ENCODE data around the gene NRBP1. TPM values are rescaled to one million over a fixed set of nuclear protein-coding genes. Genes with fewer than 3 reads are reported as not detected.

Gene NRBP1
- total and polyA plus RNA-seq, 9 of the 15 experiments (the other 6 are each of a cell fraction or from before 2014, with no cell fraction given) = 2.9 to 84.5 (median 36.9) TPM

DNA sequence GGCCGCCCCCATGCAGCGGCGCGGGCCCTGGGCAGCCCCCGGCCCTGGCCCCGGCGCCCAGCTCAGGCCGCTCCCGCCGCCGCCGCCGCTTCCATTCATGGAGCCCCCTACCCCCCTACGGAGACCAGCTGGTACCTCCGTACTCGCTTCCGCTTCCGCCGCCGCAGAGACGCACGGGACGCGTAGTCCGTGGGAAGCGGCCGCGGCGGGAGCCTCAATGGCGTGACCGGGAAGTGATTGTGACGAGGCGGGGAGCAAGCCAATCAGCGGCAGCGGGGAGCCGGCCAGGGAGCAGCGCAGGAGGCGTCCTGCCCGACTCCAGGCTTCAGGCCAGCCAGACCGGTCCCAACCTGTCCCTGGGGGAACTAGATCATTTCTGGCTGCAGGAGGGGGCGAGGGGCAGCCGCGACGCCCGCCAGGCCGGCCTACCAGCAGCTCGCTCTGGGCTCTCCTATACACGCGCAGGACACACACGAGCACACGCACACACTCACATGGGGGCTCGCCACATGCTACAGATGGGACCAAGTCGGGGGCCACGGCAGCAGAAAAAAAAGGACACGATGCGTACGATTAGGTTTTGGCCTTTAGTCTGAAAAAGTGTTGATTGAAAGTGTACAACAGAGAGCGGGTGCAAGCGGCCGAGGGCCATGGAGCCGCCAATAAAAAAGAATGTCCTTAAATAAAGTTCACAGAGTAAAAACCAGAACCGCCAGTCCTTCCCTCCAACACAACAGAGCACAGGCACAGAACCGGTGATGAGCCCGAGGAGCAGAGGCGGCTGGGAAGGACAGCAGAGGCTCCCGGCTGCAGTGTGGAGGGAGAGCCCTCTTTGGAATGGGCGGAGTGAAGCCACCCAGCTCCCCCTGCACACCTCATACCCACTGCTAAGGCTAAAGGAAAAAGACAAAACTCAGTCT, 47.5 kb upstream of the NRBP1 start, which contains the start of gene ZNF513 (continued):
- TF ChIP-seq, protein P1, sequence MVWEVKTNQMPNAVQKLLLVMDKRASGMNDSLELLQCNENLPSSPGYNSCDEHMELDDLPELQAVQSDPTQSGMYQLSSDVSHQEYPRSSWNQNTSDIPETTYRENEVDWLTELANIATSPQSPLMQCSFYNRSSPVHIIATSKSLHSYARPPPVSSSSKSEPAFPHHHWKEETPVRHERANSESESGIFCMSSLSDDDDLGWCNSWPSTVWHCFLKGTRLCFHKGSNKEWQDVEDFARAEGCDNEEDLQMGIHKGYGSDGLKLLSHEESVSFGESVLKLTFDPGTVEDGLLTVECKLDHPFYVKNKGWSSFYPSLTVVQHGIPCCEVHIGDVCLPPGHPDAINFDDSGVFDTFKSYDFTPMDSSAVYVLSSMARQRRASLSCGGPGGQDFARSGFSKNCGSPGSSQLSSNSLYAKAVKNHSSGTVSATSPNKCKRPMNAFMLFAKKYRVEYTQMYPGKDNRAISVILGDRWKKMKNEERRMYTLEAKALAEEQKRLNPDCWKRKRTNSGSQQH (CRISPR knock-in tag; IDR thresholded peaks at IDR 0.05) = 0 out of 2 replicates have a peak, but pooled peaks have one; percentile 59
- TF ChIP-seq TOE1 (IDR thresholded peaks at IDR 0.05; ENCODE audit: borderline replicate concordance) (peak; percentile 38; the same call in 1 of the 2 replicates), TOE1 (CRISPR knock-in tag; IDR thresholded peaks at IDR 0.05; ENCODE audit: borderline replicate concordance, low read depth) (no peak), NCOR1 (IDR thresholded peaks at IDR 0.05) (no peak), CREBBP (IDR thresholded peaks at IDR 0.05; ENCODE audit: low read depth, low read length) (no peak), ZNF384 (IDR thresholded peaks at IDR 0.05; ENCODE audit: low read depth, low read length) (no peak), ZBED1 (IDR thresholded peaks at IDR 0.05) (0 out of 2 replicates have a peak, but pooled peaks have one; percentile 68), ZC3H8 (IDR thresholded peaks at IDR 0.05) (no peak), RAD51 (IDR thresholded peaks at IDR 0.05; ENCODE audit: borderline replicate concordance, low read depth) (no peak), HDGF (IDR thresholded peaks at IDR 0.05) (peak; percentile 94), TAF9B (IDR thresholded peaks at IDR 0.05; ENCODE audit: partially characterized antibody) (no peak), POLR2AphosphoS5 (IDR thresholded peaks at IDR 0.05; ENCODE audit: control insufficient read depth, insufficient read depth, low read depth, low read length) (peak; percentile 85), MEIS2 (IDR thresholded peaks at IDR 0.05; ENCODE audit: partially characterized antibody) (no peak), CXXC5 (CRISPR knock-in tag; IDR thresholded peaks at IDR 0.05) (peak; percentile 94), SREBF1 (IDR thresholded peaks at IDR 0.05; ENCODE audit: borderline replicate concordance, low read depth, low read length) (peak; percentile 95), PHF21A (IDR thresholded peaks at IDR 0.05; ENCODE audit: borderline replicate concordance, low read depth) (no peak), FOXJ3 (CRISPR knock-in tag; IDR thresholded peaks at IDR 0.05) (no peak), SMAD3 (CRISPR knock-in tag; conservative IDR thresholded peaks at IDR 0.05) (no peak; the same call in 1 of the 2 replicates), PTBP1 (IDR thresholded peaks at IDR 0.05; ENCODE audit: low read depth, low read length) (no peak), DPF2 (IDR thresholded peaks at IDR 0.05) (peak; percentile 58)
- TF ChIP-seq, protein P2, sequence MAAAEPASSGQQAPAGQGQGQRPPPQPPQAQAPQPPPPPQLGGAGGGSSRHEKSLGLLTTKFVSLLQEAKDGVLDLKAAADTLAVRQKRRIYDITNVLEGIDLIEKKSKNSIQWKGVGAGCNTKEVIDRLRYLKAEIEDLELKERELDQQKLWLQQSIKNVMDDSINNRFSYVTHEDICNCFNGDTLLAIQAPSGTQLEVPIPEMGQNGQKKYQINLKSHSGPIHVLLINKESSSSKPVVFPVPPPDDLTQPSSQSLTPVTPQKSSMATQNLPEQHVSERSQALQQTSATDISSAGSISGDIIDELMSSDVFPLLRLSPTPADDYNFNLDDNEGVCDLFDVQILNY (CRISPR knock-in tag; IDR thresholded peaks at IDR 0.05) = no peak
- TF ChIP-seq, protein P3, sequence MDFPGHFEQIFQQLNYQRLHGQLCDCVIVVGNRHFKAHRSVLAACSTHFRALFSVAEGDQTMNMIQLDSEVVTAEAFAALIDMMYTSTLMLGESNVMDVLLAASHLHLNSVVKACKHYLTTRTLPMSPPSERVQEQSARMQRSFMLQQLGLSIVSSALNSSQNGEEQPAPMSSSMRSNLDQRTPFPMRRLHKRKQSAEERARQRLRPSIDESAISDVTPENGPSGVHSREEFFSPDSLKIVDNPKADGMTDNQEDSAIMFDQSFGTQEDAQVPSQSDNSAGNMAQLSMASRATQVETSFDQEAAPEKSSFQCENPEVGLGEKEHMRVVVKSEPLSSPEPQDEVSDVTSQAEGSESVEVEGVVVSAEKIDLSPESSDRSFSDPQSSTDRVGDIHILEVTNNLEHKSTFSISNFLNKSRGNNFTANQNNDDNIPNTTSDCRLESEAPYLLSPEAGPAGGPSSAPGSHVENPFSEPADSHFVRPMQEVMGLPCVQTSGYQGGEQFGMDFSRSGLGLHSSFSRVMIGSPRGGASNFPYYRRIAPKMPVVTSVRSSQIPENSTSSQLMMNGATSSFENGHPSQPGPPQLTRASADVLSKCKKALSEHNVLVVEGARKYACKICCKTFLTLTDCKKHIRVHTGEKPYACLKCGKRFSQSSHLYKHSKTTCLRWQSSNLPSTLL (IDR thresholded peaks at IDR 0.05) = 0 out of 2 replicates have a peak, but pooled peaks have one; percentile 28
- TF ChIP-seq, protein P4, sequence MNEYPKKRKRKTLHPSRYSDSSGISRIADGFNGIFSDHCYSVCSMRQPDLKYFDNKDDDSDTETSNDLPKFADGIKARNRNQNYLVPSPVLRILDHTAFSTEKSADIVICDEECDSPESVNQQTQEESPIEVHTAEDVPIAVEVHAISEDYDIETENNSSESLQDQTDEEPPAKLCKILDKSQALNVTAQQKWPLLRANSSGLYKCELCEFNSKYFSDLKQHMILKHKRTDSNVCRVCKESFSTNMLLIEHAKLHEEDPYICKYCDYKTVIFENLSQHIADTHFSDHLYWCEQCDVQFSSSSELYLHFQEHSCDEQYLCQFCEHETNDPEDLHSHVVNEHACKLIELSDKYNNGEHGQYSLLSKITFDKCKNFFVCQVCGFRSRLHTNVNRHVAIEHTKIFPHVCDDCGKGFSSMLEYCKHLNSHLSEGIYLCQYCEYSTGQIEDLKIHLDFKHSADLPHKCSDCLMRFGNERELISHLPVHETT (CRISPR knock-in tag; conservative IDR thresholded peaks at IDR 0.05 in 1 of 2, IDR thresholded peaks at IDR 0.05 in 1 of 2) = peak in 1 of 2 experiments; percentile 89; a peak in 2 of 4 replicates

Data from K562 (cell line).